GM18870 (cell line): Measurements from ENCODE around the gene SCFD1.
"Not testable (repeated sequence)": the region's sequence is repeated elsewhere in the genome, so short reads cannot be mapped to it uniquely, and the experiment has no call there.

ENCODE experiments used
- ATAC-seq: cut with Tn5 transposase; IDR thresholded peaks from one replicate; pipeline ENCODE4 v1.9.1; 2021; ENCODE audit warnings: moderate library complexity; ENCODE audit not compliant: unreplicated experiment

SCFD1 gene

DNA sequence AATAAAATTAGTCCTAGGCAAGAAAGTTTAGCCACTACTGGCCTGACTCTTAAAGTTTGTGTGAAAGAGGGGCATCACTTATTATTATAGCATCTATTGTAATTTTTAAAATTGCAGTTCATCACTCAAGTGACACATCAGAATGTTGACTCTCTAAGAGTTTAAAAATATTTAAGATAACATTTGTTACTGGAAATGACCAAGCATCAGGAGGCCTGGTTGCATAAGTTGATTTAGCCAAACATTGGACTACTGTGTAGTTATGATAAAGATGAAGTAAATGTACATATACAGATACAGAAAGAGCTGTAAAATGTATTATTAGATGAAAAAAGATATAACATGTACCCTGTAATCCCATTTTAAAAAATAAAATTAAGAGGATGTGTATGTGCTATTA is 47.5 kb downstream of the SCFD1 start:
- ATAC-seq, result no peak

DNA sequence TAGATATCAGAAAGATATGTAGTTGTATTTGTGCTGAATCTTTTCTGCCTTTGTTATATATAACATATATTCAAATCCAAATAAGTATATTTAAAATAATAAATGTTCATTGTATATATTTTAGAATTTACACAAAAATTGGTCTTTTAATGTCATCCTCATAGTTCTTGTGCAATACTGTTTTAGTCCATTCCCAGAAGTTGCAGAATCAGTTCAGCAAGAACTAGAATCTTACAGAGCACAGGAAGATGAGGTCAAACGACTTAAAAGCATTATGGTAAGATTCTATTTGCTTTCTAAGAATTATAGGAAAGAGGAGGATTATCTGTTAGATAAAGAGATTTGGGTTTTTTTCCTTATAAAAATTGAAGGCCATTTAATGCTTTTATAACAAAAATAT is 51.0 kb downstream of the SCFD1 start:
- ATAC-seq, result no peak

DNA sequence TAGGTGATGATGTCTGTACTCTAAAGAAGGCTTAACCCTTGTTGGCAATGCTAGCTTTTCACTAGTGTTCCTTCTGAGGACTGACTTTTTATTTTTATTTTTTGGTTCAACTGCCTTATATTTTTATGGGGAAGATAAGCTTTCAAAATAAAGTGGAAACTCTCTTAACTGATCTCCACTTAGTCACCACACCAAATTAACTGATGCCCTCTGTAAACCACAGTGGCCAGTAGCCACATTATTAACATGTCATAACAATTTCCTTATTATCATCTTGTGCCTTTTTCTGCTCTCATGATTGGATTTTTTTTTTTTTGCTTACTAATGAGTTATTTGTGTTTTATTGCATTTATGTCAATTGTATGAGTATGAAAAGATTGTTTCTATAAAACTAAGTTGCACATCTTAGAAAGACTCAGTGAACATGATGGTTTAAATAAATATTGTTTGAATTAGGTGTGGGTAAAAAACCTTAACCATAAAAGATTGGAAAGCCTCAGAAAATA is 56.9 kb downstream of the SCFD1 start:
- no peak for ATAC-seq

DNA sequence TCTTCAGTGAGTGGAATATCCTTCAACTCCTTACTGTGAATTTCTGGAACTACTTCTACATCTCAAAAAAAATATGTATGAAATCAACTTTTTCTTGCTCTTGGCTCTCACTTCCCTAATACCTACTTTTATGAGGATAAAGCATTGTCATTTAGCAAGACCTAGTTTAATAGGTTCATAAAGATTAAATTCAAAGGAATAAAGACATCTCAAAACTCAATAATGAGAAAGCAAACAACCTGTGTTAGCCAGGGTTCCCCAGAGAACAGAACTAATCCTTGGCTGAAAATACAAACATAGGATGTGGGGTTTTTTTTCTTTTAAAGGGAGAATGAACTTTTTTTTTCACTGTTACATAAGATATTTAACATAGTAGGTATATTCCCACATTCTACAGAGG is 57.9 kb downstream of the SCFD1 start:
- no peak for ATAC-seq

DNA sequence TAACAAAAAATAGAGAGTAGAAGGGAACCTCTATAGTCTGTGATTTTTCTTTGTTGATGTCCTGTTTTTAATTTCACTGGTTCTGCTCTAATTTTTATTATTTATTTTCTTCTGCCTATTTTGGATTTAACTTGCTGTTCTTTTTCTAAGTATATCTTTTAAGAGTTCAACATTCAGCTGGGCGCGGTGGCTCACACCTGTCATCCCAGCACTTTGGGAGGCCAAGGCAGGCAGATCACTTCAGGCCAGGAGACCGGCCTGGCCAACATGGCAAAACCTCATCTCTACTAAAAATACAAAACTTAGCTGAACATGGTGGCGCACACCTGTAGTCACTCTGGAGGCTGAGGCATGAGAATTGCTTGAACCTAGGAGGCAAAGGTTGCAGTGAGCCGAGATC is 58.7 kb downstream of the SCFD1 start:
- not testable (repeated sequence) for ATAC-seq

DNA sequence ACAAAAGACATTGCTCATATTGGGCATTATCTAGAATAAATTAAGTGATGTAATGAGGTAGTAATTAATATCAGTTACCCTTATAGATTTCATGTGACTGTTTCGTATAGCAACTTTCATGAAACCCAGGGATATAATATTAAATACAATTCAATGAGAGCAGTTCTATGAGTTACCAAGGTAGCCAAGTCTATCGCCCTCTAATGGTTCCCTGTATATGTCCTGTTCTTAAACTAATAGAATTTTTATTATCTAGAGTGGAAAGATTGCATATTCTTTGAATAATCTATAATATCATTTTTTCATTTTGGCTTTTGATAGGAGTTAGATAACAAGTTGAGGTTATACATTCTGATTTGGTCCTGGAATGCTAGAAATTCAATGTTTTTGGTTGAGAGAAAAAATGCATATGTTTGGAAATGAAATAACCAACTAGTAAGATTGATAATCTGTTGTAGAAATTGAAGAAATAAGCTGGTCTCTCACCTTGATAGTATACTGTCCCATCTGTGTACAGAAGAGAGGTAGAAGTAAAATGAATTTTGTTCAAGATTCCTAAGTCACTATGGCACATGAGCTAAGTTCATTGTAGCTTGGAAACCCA is 59.7 kb downstream of the SCFD1 start:
- no peak for ATAC-seq

DNA sequence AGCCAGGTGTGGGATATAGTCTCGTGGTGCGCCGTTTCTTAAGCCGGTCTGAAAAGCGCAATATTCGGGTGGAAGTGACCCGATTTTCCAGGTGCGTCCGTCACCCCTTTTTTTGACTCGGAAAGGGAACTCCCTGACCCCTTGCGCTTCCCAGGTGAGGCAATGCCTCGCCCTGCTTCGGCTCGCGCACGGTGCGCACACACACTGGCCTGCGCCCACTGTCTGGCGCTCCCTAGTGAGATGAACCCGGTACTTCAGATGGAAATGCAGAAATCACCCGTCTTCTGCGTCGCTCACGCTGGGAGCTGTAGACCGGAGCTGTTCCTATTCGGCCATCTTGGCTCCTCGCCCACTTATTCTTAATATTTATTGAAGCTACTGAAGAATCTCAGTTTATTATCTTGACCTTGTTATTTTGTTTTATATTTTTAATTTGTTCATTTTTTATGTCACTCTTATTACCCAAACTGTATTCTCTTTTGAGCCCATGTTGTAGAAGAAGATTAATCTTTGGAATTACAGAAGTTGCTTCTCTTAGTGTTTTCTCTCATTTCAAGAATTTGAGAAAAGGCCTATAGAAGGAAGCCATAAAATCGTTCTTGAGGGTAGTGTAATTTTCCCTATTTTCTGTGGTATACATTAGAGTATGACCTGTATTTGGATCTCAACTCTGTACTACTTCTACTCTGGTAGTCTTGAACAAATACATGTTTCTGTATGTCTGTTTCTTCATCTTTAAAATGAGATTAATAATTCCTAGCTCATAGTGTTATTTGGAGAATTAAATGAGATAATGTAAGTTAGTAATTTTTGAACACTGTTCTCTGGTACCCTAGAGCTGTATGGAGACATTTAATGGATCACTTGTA is 68.6 kb downstream of the SCFD1 start:
- ATAC-seq, result not testable (repeated sequence)

DNA sequence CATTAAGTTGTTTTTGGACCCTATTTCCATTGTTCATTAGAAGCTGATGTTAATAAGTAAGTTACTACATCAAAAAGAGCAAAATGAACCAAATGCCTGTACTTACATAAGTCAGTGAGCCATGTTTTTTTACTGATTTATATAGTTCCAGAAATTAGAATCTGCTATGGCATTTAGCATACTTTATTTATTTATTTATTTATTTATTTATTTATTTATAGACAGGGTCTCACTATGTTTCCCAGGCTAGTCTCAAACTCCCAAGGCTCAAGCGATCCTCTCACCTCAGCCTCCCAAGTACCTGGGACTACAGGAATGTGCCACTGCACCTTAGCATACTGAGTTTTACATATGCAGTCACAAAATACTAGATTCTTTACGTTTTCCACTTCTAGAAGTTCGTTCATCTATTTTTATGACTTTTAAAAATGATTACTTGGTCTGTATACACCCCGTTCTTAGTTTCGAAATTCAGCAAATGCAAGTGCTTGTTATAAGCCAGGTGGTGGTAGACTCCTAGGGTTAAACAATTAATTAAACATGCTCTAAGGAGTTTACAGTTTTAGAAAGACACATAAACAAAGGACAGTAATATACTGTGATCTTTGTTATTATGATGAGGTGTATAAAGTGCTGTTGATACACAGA is 69.8 kb downstream of the SCFD1 start:
- no peak for ATAC-seq

DNA sequence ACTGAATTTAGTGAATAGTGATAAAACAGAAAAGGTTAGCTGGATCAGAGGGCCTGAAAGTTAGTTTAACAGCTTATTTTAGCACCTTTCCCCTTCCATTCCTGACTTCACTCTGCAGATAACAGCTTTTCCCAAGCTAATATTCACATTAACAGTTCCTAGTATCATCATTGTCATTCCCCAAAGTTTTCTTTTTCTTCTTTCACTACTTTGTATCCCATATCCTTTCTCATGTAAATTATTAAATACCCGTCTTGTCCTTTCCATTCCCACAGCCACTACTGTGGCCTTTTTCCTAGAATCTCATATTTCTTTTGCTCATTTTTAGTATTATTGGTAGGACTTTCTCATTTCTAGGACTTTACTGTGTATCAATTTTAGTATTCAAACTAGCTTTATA is 70.5 kb downstream of the SCFD1 start:
- ATAC-seq, result no peak

DNA sequence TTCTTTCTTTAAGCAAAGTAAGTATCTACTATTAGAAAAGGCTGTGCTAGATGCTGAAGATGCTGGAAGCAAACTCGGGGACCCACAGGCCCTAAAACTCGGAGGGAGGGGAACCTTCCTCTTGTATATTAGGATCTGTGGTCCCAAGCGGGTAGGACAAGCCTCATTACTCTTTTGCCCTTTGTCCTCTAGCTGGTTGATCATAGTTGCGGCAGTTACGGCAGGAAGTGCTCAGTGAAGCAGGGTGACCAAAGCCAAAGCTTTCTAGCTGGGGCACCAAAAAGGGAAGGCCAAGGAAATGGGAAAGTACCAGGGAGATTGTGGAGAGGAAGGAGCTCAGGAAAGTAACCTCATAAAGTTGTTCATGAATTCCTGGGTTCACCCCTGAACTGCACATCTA is 76.3 kb downstream of the SCFD1 start:
- no peak for ATAC-seq

DNA sequence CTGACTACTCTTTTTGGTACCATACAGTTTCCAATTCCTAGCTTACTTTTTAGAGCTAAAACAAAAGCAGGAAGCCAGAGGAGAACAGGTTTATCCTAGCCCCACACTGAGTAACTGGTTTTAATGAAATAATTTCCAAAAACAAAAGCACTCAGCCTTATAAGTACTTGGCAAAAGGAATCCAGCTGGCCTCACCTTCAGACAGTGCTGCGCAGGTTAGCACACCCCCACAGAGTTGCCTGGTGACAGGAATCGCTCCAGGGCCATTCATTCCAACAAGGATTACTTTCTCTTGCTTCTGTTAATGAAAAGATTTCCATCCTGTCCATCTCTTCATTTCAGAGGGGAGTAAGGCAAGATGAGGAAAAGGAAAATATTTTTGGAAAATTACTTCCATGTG is 84.6 kb downstream of the SCFD1 start:
- no peak for ATAC-seq

DNA sequence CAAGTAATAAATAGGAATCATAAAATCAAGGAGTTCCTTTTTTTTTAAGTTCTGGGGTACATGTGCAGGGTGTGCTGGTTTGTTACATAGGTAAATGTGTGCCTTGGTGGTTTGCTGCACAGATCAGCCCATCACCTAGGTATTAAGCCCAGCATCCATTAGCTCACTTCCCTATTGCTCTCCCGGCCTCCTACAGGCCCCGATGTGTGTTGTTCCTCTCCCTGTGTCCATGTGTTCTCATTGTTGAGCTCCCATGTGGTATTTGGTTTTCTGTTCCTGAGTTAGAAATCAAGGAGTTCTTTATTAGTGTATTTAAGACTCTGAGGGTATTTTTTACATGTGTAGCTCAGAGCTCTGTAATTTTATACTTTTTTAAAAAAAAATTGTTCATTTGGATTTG is 86.0 kb downstream of the SCFD1 start:
- no peak for ATAC-seq

DNA sequence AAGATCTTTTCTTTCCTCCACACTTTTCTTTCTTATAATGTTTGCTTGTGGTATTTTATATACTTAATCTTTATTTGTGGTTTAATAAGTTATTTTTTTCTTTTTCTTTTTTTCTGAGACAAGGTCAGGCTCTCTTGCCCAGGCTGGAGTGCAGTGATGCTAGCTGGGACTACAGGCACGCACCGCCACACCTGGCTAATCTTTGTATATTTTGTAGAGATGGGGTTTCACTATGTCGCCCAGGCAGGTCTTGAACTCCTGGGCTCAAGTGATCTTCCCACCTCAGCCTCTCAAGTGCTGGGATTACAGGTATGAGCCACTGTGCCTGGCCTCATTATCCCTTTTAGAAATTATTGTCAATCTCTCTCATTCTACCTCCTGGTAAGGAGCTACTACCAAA is 87.1 kb downstream of the SCFD1 start:
- ATAC-seq, result no peak

DNA sequence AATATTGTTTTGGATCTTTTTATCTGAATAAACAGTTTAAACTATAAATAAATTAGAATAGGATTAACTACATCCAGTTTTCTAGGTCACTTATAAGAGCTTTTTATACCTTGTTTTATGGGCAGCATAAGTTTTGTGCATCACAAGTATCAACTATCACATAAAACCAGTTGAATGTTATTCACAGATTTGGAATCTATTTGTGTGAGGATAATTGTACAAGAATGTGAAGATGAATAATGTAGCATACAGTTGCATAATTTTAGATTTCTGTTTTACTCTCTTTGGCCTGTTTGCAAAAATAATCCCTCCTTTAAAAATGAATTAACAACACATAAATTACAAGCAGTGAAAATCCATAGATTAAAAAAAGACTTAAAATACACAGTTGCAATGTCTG is 88.8 kb downstream of the SCFD1 start:
- ATAC-seq, result no peak

DNA sequence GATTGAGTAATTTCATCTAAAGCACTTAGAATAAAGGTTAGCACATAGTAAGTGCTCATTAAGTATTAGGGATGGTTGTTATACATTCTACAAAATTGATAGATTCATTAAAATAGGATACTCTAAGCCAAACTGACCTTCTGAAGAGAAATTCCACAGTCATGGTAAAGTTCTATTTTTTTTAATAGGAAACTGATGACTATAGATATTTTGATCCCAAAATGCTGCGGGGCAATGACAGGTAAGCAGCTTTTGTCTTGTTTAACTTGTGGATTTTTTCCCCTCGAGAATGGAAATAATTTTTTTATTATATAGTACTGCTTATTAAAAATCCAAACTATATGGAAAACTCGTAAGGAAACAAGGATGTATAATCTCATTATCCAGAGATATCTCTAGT is 97.0 kb downstream of the SCFD1 start:
- ATAC-seq, result no peak

DNA sequence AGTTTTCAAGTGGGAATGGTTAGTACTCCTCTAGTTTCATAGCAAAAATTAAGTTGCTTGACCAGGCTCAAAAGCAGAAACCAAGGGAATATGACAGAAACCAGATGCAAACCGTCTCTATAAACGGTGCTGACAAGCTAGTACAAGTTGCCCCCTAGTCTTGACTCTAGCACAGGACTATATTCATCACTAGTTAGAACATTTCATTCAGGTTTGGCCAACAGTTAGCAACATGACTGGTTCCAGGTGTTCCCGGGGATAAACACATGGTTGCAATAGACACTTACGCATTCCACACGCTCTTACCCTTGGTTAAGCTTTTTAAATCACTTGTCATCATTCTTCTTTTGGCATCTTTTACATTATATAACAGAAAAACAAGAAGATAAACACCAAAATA is 103.6 kb downstream of the SCFD1 start:
- no peak for ATAC-seq

DNA sequence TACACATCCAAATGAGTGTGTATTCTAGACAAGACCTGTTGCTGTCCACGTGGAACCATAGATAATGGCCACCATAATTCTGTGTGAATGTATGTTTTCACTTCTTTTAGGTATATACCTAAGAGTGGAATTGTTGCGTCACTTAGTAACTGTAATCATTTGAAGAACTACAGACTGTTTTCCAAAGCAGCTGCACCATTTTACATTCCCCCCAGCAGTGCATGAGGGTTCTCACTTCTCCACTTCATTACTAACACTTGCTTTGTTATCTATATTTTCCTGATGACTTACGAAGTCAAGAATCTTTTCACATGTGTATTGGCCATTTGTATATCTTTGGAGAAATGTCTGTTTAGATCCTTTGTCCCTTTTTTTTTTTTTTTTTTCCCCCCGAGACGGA is 106.4 kb downstream of the SCFD1 start:
- no peak for ATAC-seq

DNA sequence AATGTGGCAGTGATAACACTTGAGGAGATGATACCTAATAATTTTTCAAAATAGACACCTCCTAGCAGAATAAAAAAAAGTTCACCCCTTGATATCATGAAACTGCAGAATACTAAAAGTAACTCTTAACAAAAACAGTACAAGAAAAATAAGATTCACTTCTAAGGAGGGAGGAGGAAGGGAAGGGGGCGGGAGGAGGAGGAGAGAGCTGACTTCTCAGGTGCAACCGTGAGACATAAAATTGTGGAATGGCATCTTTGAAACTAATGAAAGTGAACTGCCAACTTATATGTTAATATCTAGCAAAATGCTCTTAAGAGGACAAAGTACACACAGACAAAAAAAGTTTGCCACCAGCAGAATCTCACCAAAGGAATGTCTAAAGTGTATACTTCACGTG is 115.8 kb downstream of the SCFD1 start:
- ATAC-seq, result no peak

DNA sequence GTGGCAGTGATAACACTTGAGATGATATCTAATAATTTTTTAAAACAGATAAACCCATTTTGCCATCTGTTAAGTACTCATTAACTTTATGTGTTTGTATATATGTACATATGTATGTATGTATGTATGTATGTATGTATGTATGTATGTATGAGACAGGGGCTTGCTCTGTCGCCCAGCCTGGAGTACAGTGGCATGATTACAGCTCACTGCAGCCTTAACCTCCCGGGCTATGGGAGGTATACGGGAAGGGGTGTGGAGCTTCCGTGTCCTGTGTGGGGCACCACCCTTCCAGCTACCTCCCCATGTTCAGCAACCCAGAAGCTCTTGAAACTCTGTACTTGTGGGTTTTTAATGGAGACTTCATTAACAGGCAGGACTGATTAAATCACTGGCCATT is 116.9 kb downstream of the SCFD1 start:
- ATAC-seq, result no peak

DNA sequence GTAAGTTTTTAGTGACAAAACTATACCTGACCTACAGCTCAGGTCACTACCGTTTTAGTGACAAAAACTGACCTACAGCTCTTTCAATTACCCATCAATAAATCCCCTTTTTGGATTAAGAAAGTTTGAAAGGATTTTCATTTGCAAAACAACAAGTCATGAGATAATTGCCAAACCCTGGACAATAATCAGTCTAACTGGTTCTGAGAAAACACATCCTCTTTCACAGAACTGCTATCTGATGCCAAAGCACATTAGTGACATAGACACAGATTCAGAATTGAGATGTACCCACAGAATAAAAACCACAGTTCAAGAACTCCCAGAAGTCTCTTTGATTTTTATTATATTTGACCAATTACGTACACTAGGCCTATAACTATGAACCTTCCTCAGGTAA is 126.2 kb downstream of the SCFD1 start:
- ATAC-seq, result no peak

DNA sequence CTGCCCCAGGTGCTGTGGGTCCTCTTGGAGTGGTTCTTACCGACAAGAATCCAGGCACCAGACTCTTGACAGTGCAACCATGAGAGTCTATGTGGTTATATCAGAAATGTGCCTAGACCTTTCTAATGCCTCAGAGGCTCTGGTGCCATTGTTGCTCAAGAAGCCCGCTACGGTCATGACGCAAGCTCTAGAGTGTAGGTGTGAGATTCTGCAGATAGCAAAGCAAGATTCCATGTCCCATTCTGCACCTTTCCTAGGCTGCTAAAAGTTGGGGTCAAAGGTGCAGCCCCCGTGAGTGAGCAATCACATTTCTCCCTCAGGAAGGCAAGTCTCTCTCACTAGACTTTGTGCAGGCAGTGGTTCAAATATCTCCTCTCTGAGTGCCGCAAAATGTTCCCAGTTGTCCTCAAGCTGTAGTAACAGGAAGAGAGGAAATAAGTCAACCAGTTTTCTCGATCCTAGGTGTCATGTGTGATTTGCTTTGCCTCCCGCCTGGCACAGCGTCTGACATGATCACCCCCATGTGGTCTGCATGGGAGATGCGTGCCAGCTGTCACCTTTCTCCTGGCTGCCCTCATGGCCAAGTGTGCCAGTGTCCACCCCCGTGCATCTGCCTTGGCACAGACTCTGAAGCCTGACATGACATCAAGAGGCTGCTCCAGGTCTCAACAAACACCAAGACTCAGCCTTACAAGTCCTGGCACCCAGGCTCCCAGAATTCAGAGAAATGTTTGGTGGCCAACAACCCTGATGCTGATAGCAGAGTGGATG is 129.7 kb downstream of the SCFD1 start:
- ATAC-seq, result no peak
